Measurements from ENCODE around the gene ADAMTS17. TPM values are rescaled to one million over a fixed set of nuclear protein-coding genes. Genes with fewer than 3 reads are reported as not detected.

Gene ADAMTS17
- total RNA-seq, 2 experiments from 2014 or later: 5.6 to 7.3 TPM

DNA sequence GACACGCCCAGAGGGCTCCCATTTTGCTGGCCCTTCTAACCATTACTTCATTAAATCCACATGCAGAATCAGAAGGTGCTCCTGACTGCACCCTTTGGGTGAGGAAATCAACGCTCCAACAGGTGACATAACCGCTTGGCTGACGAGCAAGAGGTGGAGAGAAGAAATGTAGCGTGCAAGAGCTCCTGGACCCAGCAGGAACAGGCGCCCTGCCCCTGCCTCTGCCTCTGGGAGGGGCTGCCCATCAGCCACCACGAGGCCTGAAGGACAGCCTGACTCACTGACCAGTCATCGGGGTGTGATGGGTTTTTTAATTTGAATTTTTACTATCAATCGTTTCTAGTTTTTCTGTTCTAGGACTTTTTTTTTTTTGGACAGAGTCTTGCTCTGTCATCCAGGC lies 218.2 kb downstream of the ADAMTS17 start:
- no peaks in the 10 kb centered on the region for H3K27me3 Mint-ChIP-seq
- ATAC-seq (ENCODE audit: low read depth) (no peak), DNase-seq (no peak)
- POLR2A ChIA-PET: no interaction called here
- H3K9me3 Mint-ChIP-seq: peaks cover 10% of the 10 kb centered on the region
- H3K4me3 Mint-ChIP-seq: no peak overlapping the region
- H3K4me1 Mint-ChIP-seq: peaks cover 1% of the 10 kb centered on the region
- H3K36me3 Mint-ChIP-seq: peaks cover 4% of the 10 kb centered on the region
- no peak overlapping the region for H3K27ac Mint-ChIP-seq

DNA sequence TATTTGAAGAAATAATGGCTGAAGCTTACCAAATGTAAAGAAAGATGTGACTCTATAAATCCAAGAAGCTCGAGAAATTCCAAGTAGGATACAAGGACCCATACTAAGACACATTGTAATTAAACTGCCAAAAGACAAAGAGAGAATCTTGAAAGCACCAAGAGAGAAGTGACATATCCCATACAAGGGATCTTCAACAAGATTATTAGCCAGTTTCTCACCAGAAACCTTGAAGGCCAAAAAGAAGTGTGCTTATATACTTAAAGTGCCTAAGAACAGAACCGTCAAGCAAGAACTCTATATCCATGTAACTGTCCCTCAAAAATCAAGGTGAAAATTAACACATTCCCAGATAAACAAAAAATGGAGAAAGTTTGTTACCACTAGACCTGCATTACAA lies 220.5 kb downstream of the ADAMTS17 start:
- ATAC-seq (ENCODE audit: low read depth) (no peak), DNase-seq (no peak)
- Mint-ChIP-seq H3K27ac (no peak overlapping the region), H3K4me3 (no peak overlapping the region), H3K4me1 (peaks cover 1% of the 10 kb centered on the region), H3K9me3 (peaks cover 13% of the 10 kb centered on the region), H3K36me3 (peaks cover 4% of the 10 kb centered on the region), H3K27me3 (no peaks in the 10 kb centered on the region)
- POLR2A ChIA-PET: no interaction called here

DNA sequence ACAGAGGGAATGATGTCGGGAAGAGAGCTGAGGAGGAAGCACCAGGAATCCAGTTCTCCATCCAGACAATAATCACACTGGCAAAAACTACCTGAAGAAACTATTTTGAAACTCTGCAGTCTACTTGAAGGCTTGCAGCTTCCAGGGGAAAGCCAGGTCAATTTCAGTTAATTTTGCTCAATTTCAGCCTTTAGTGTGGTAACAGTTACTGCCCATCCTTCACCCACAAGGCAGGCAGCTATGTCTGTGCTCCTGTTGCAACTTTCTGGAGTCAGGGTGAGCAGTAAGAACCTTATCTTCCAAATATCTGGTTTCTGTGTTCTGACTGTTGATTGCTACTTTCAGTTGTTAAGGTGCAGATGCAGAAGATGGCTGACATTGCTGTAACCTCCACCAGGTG lies 221.7 kb downstream of the ADAMTS17 start:
- Mint-ChIP-seq H3K4me1 (peaks cover 1% of the 10 kb centered on the region), H3K36me3 (peaks cover 4% of the 10 kb centered on the region), H3K4me3 (no peak overlapping the region), H3K27ac (no peak overlapping the region), H3K9me3 (peaks cover 13% of the 10 kb centered on the region), H3K27me3 (no peaks in the 10 kb centered on the region)
- no peak for DNase-seq
- POLR2A ChIA-PET: no interaction called here
- no peak for ATAC-seq (ENCODE audit: low read depth)

DNA sequence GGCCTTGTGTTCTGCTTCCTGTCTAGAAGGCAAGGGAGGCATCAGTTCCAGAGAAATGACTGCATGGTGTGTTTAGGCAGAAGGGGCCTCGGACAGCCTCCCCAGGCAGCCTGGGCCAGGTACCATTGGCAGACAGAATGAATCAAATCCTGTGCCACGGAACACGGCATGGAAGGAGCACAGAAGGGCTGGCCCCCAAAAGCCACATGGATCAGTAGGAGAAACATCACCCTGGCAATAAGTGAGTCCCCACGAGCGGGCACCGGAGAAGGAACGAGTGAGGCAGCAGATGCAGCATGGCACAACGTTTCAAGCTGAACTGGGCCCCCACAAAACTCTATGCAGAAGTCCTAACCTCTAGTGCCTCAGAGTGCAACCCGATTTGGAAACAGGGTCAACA lies 223.2 kb downstream of the ADAMTS17 start:
- Mint-ChIP-seq H3K9me3 (peaks cover 13% of the 10 kb centered on the region), H3K27ac (no peak overlapping the region), H3K27me3 (no peaks in the 10 kb centered on the region), H3K4me3 (no peak overlapping the region), H3K4me1 (peaks cover 6% of the 10 kb centered on the region), H3K36me3 (peaks cover 4% of the 10 kb centered on the region)
- no peak for DNase-seq
- no peak for ATAC-seq (ENCODE audit: low read depth)
- POLR2A ChIA-PET: no interaction called here

DNA sequence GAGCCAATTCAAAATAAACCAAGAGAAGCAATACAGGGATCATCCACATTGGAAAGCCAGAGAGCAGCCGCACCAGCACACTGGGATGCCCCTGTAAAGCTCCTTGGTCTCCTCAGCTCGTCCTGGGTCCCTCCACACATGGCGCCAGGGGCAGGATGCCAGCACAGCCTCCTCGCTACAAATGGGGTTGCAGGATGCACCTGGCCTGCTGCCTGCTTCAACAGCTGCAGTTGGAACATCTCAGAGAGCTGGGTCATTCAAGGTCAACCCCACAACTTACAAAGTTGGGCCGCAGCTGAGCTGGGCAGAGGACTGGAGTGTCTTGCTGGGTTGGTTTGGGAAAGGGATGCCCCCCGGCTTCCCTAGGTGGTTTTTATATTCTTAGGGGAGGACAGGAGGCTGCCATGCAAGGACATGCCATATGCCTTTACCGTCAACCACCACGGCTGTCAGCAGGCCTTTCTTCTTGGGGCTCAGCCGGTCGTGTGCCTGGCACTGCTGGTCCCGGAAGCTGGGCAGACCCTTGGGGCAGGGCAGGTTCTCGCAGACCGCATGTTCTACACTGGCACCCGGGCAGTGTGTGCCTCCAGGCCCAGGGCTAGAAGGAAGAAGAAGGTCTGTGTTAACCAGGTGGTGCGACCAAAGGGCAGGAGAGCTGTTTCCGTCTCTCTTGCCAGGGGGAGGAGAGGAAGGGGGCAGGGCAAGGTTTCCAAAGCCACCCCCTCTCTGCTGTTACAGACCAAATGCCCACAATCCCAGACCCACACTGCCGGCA lies 225.2 kb downstream of the ADAMTS17 start:
- ATAC-seq (ENCODE audit: low read depth) (no peak), DNase-seq (no peak)
- no peak overlapping the region for H3K27ac Mint-ChIP-seq
- H3K4me1 Mint-ChIP-seq: peaks cover 9% of the 10 kb centered on the region
- POLR2A ChIA-PET: interaction anchor here (0.7 kb wide), 1 partner anchor 16 kb away, joined by 4 read pairs; no protein-coding TSS in a partner anchor
- no peak overlapping the region for H3K4me3 Mint-ChIP-seq
- no peaks in the 10 kb centered on the region for H3K27me3 Mint-ChIP-seq
- peaks cover 12% of the 10 kb centered on the region for H3K9me3 Mint-ChIP-seq
- peaks cover 3% of the 10 kb centered on the region for H3K36me3 Mint-ChIP-seq

DNA sequence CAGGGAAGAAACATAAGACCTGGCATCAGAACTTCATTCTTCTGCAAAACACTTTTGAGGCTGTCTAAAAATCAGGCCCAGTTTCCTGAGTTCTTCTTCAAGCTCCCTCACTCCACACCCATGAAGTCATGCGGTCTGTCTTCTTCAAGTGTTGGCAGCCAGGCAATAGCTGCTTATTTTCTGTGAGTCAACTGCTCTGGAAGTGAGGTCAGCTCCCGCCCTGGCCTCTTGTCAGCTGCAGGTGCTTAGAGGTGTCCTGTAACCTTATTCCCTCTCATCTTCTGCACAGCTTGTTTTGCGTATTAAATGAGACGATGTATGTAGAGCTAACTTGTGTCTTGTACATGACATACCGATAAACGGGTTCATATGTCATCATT lies 226.1 kb downstream of the ADAMTS17 start:
- ATAC-seq (ENCODE audit: low read depth) (no peak), DNase-seq (no peak)
- Mint-ChIP-seq H3K36me3 (peaks cover 4% of the 10 kb centered on the region), H3K27ac (no peak overlapping the region), H3K4me3 (no peak overlapping the region), H3K9me3 (peaks cover 8% of the 10 kb centered on the region), H3K27me3 (no peaks in the 10 kb centered on the region), H3K4me1 (peaks cover 17% of the 10 kb centered on the region)
- POLR2A ChIA-PET: interaction anchor here (0.7 kb wide), 1 partner anchor 17 kb away, joined by 4 read pairs; no protein-coding TSS in a partner anchor

DNA sequence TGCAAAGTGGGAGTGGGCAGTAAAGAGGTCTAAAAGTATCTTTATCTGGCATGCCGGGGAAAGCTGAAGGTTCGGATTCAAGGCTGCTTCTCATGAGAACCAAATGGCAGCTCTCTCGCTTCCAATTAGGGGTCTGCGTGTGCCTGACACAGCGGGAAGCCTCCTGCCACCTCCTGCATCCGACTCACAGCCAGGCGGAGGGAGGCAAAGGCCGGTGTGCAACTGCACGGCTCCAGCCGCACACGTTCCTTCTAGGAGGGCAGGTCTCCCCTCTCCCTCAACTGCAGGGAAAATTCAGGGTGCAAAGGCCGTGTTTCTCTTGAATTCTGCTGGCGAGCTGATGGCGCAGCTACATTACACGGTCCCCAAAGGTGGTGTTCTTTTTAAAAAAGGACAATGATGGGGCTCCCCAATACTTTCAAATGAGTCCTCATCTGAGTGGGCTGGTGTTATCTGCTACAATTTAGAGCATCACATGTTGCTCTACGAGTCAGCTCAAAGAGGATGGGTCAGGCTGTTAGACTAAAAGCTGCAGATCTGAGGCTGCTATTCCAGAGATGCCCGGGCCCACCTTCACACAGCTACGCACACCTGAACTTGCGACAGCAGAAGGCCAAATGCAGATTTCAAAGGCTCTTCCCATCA lies 226.6 kb downstream of the ADAMTS17 start:
- no peak overlapping the region for H3K27ac Mint-ChIP-seq
- peaks cover 8% of the 10 kb centered on the region for H3K9me3 Mint-ChIP-seq
- H3K4me3 Mint-ChIP-seq: no peak overlapping the region
- ATAC-seq (ENCODE audit: low read depth): no peak
- H3K27me3 Mint-ChIP-seq: no peaks in the 10 kb centered on the region
- peaks cover 4% of the 10 kb centered on the region for H3K36me3 Mint-ChIP-seq
- DNase-seq: no peak
- H3K4me1 Mint-ChIP-seq: peaks cover 19% of the 10 kb centered on the region
- POLR2A ChIA-PET: no interaction called here

DNA sequence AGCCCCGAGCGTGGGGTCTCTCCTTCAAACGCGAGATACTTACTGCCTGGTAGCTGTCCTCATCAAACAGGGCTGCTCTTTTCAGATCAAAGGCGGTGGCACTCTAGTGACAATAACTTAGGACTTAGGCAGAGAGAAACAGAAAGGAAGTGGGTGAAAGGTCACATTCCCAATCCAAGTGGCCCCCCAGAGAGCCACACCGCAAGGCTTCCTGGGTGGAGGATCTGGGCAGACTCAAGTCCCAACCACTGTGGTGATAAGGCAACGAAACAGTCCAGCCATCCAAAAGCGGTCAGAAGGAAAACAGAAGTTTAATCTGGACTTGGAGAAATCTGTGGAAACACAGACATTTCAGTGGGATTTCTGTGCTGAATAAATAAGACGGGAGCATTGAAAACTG lies 227.2 kb downstream of the ADAMTS17 start:
- H3K4me1 Mint-ChIP-seq: peaks cover 19% of the 10 kb centered on the region
- H3K4me3 Mint-ChIP-seq: no peak overlapping the region
- POLR2A ChIA-PET: no interaction called here
- H3K27me3 Mint-ChIP-seq: no peaks in the 10 kb centered on the region
- H3K27ac Mint-ChIP-seq: no peak overlapping the region
- peaks cover 4% of the 10 kb centered on the region for H3K9me3 Mint-ChIP-seq
- DNase-seq: no peak
- peaks cover 2% of the 10 kb centered on the region for H3K36me3 Mint-ChIP-seq
- ATAC-seq (ENCODE audit: low read depth): no peak

DNA sequence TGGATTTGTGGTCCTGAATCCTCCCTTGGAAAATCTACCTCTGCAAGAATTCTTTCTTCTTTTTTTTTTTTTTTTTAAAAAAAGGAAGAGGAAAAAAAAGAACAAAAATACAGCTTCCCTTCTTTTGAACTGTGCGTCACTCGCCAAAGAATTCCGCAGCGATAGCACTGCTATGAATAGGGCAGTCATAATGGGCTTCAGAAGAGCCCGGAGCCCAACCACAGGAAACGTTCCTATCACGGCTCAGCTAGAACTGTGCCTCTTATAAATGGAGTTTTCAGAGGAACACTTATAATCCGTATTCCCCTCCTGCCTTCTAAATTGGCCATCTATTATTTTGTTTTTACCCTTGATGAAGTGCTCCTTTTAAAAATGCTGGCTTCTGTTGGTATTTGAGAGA lies 227.7 kb downstream of the ADAMTS17 start:
- DNase-seq (no peak), ATAC-seq (ENCODE audit: low read depth) (no peak)
- peaks cover 19% of the 10 kb centered on the region for H3K4me1 Mint-ChIP-seq
- H3K9me3 Mint-ChIP-seq: peaks cover 4% of the 10 kb centered on the region
- no peak overlapping the region for H3K4me3 Mint-ChIP-seq
- H3K36me3 Mint-ChIP-seq: peaks cover 2% of the 10 kb centered on the region
- H3K27ac Mint-ChIP-seq: no peak overlapping the region
- POLR2A ChIA-PET: no interaction called here
- no peaks in the 10 kb centered on the region for H3K27me3 Mint-ChIP-seq

DNA sequence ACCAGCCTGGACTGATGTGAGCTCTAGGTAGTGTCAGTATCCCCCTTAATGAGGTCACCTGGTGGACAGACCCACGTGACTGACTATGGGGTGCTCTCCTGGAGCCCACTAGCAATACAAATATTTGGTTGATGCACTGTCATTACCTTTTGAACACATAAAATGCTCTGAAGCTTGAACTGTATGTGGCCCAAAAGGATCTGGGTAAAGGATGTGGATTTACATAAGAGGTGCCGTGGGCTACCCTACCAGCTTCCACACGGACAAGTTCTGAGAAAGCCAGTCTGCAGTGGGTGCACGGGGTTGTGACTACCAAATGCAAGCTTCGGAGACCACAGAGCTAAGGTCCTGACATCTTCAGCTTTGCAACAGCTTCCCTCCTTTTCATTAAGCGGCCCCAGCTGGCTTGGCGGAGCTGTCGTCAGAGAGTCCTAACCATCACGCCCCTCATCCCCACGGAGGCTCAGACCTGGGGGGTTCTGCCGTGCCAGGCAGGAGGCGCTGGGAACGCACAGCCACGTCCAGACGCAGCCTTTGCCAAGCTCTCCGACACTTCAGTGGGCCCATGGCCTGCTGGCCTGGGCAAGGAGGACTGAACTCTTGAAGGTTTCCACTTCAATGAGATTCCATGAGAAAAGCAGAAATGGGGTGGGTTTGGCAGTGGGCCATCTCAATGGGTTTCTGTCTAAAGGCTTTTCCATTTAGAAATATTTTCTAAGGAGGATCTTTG lies 228.3 kb downstream of the ADAMTS17 start:
- POLR2A ChIA-PET: no interaction called here
- H3K4me1 Mint-ChIP-seq: peaks cover 19% of the 10 kb centered on the region
- peaks cover 3% of the 10 kb centered on the region for H3K9me3 Mint-ChIP-seq
- H3K4me3 Mint-ChIP-seq: no peak overlapping the region
- ATAC-seq (ENCODE audit: low read depth): no peak
- no peak for DNase-seq
- no peaks in the 10 kb centered on the region for H3K27me3 Mint-ChIP-seq
- peaks cover 2% of the 10 kb centered on the region for H3K36me3 Mint-ChIP-seq
- H3K27ac Mint-ChIP-seq: no peak overlapping the region

DNA sequence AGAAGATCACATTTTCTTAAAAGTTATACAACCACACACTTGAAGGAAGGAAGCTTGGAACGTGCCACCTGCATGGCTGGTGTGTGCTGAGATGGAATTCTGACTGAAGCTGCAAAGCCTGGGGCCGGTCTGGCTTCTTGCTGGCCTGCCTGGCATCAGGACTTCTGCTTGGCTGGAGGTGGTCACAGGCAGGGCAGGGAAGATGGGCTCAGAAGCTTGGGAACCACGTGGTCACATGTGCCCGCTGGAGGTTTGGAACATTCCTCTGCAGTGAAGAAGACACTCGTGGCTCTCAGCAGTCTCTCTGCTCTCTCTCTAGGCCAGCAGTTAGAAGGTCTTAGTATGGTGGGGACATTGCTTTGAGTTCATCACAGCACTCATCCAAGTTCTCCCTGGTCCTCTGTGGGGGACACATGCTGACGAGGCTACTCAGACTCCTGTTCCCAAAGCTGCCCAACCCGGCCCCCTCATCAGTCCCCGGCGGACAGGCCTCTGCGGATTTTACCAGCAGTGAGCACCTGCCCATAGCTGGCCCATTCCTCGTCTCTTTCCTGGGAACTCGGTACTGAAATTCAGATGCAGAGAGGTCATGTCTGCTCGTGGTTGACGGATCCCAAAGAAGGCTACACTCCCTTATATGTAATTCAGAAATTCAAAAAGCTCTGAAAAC lies 229.0 kb downstream of the ADAMTS17 start:
- no peaks in the 10 kb centered on the region for H3K27me3 Mint-ChIP-seq
- no peak overlapping the region for H3K4me3 Mint-ChIP-seq
- H3K27ac Mint-ChIP-seq: no peak overlapping the region
- DNase-seq (no peak), ATAC-seq (ENCODE audit: low read depth) (no peak)
- peaks cover 2% of the 10 kb centered on the region for H3K36me3 Mint-ChIP-seq
- H3K4me1 Mint-ChIP-seq: peaks cover 19% of the 10 kb centered on the region
- peaks cover under 1% of the 10 kb centered on the region for H3K9me3 Mint-ChIP-seq
- POLR2A ChIA-PET: interaction anchor here (0.9 kb wide), 1 partner anchor 226 kb away, joined by 3 read pairs; no protein-coding TSS in a partner anchor

DNA sequence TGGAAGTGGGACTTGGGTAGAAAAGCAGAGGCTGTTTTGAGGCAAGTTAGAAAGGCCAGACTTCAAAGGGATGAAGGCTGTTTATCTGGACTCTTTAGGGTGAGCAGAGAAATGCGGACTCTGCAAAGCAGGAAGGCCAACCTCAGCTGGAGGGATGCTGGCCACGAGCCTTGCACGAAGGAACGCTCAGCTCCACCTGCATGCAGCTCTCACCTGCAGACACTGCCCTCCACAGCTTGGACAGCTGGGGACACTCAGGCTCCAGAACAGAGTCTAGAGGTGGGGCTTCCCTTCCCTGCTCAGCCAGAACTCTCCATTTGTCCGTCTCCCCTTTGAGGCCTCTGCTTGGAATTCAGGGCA lies 229.7 kb downstream of the ADAMTS17 start:
- POLR2A ChIA-PET: interaction anchor here (0.9 kb wide), 1 partner anchor 227 kb away, joined by 3 read pairs; no protein-coding TSS in a partner anchor
- H3K27me3 Mint-ChIP-seq: no peaks in the 10 kb centered on the region
- no peak for ATAC-seq (ENCODE audit: low read depth)
- no peaks in the 10 kb centered on the region for H3K9me3 Mint-ChIP-seq
- peaks cover 19% of the 10 kb centered on the region for H3K4me1 Mint-ChIP-seq
- H3K4me3 Mint-ChIP-seq: no peak overlapping the region
- peaks cover 2% of the 10 kb centered on the region for H3K36me3 Mint-ChIP-seq
- no peak for DNase-seq
- no peak overlapping the region for H3K27ac Mint-ChIP-seq
